NCI-H2029 (cell line): Measurements from ENCODE around the gene TTC7B.

Source experiments
- DNase-seq: peaks from one replicate; lab custom pipeline; 2025; lab: John Stamatoyannopoulos, UW

Gene TTC7B

GRCh38 chr14:90775441-90775840, 40.8 kb downstream of the TTC7B start:
- DNase-seq: no peak

DNA sequence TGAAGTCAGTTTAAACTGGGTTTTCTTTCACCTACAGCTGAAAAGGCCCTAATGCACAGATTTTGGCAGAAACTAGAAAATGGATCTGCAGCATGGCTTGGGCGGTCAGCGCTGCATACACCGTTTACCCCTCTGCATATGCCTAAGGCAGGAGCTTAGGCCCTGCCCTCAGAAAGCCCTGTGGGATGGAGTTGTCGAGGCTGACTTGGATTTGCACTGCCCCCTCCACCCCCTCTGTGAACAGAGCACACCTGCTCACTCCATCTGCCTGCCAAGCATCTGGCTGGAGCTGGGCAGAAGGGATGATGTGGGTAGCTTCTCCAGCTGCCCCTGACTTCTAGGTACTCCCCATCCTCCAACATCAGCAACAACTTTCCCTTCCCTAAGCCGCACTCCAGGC, 41.9 kb downstream of the TTC7B start:
- DNase-seq: no peak

DNA sequence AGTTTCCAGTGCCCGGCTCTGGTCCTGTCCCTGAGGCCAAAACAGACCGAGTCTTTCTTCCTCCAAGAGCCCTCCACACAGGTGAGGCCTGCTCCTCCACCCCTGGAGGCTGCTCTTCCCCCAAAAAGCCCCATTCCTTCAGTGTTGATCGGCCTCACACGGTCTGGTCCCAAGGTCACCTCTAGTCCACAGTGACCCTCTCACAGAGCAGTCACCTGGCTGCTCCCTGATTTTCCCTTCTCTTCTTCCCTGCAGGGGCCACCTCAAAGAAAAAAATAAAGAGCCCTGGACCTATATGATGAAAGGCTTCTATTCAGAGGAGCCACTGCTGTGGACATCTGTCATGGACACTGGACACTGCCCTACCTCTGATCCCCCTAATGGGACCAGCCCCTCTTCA, 42.5 kb downstream of the TTC7B start:
- DNase-seq: no peak

DNA sequence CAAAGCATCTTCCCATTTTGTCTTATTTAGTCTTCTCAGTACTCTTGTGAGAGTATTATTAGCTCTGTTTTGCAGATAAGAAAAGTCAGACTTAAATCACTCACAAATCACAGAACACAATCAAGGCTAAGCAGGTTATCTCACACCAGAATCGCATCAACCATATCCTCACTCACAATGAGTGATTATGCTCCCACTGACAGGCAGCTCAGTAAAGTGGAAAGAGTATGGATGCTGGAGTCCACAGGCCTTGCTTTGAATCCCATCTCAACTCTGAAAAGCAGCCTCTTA, 43.1 kb downstream of the TTC7B start:
- no peak for DNase-seq

DNA sequence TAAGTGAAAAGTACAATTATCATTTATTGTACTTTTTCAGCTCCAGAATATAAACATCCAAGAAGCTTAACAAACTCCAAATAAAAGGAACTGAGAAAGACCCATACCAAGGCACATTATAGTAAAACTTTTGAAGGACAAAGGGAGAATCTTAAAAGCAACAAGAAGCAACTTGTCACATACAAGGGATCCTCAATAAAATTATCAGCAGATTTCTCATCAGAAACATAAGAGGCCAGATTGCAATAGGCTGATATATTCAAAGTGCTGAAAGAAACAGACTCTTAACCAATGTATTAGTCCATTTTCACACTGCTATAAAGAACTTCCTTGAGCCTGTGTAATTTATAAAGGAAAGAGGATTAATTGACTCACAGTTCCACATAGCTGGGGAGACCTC, 48.3 kb downstream of the TTC7B start:
- DNase-seq: no peak

DNA sequence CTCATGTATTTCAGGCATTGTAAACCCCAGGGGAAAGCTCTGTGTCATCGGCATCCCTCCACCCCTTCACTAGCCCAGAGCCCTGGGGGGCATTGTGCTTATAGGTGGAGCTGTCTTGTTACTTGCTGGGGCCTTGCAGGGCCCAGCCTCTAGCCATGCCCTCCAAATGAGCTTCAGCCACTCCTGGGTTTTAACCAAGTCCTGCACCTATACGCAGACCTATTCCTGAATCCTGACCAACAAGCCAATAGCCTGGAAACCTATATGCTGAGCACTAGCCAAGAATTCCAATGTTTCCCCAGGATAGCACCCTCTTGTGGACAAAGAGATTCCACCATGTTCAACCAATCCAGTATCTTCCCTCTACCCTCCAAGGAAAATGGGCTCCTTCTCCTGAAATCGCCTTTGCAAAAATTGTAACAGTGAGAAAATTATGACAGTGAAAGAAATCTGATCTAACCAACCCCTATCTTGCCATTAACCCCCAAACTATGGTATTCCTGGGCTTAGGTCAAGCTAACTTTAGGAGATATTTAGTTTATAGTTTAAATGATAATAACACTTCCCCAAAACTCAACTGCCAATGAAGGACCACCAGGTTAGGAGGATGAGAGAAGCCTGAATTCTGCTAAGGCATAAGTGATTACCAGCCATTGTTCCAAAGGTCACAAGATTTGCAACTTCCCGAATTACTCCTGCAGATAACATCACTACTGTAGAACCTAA, 55.5 kb downstream of the TTC7B start:
- DNase-seq: no peak

- no peak for DNase-seq
Measured at GRCh38 chr14:90760078-90760444, 56.2 kb downstream of the TTC7B start.

DNA sequence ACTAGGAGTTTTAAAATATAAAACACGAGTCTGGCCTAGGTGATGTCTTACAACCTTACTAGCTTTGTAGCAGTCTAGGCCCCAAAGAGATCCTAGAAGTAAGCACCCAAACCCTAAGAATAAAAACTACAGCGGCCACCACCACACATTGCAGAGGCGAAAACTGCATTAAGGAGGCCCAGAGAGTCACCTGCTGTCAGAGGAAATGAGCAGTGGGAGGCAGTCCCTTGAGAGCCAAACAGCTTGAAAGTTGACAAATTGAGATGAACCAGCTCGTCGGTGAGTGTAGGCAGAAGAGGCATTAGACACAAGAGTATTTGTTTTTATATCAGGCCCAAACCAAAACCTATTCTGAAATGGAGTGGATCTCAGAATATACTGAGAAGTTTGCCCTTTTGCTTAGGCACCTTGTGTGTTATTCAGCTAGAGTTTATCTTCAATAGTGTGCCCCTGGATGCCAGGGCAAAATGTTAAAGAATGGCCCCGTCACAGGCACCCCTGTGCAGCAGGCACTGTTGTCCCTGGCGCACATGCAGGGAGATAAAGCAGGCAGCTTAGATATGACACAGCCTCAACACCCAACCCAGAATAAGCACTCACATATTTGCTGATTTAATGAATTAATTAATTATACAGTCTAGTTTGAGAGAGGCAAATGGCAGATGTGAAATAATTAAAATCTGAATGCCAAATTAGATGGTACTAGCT, 56.7 kb downstream of the TTC7B start:
- no peak for DNase-seq

GRCh38 chr14:90758959-90759358, 57.3 kb downstream of the TTC7B start:
- no peak for DNase-seq

DNA sequence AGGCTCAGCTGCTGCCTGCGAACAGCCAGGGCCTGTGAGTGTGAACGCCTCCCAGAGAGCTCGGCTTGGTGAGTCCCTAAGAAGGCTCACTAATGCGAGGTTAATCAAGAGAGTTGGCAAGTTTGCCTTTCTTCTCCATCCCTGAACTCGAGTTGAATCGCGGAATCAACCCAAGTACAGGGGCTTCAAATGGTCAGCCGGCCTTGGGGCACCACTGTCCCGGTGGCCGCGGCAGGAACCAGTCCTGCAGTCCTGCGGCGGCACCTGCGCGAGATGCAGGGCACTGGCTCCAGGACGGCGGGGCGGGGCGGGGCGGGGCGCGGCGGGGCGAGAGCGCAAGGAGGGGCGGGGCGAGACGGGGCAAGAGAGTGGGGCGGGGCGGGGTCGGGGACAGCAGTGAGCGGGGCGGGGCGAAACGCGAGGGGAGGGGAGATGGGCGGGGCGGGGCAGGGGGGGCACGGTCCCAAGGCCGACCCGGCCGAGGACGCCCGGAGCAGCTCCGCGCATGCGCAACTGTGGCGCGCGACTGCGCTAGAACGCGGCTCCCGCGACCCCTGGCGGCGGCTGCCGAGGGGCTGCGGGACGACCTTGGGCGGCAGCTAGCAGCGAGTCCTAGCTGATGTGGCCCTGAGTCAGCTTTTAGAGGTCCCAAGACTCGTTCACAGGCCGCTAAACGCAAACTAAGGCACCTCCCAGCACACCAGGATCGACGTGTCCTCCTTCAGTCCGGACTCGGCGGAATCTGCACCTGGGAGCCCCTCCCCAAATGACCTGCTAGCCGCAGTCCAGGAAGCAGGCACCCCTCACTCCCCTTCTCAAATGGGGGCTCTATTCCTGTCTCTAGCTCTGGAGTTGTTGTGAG, 58.0 kb downstream of the TTC7B start:
- DNase-seq: peak; percentile 65

GRCh38 chr14:90757452-90757851, 58.8 kb downstream of the TTC7B start:
- DNase-seq: no peak

- DNase-seq: no peak
Measured at GRCh38 chr14:90756755-90757345, 59.4 kb downstream of the TTC7B start.

- DNase-seq: no peak
Measured at GRCh38 chr14:90755661-90756304, 60.4 kb downstream of the TTC7B start.

DNA sequence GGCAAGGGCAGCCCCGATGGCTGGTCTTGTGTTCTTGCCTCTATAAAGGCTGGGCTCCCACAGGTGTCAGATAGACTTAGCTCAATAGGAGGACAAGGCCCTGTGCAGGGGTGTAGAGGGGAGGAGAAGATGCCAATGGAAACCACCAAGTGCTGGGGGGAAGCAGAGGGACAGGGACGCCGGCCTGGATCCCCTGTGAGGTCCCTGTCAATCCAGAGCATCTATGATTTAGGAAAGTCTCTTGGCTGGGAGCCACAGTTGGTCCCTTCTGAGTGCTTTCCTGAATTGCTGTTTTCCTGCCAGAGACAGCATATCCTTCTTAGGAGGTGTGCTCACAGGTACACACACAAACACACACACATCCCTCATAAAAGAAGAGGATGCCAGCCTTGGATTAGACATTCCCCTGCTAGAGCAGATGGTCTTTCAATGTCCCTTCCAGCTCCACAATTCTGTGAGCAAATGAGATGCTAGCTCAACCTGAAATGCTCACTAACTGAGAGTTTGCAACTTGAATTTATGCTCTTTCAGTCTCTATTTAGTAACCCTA, 62.7 kb downstream of the TTC7B start:
- DNase-seq: no peak

- no peak for DNase-seq
Measured at GRCh38 chr14:90750701-90751100, 65.5 kb downstream of the TTC7B start.

GRCh38 chr14:90750191-90750590, 66.0 kb downstream of the TTC7B start:
- no peak for DNase-seq

GRCh38 chr14:90747909-90748308, 68.3 kb downstream of the TTC7B start:
- no peak for DNase-seq

DNA sequence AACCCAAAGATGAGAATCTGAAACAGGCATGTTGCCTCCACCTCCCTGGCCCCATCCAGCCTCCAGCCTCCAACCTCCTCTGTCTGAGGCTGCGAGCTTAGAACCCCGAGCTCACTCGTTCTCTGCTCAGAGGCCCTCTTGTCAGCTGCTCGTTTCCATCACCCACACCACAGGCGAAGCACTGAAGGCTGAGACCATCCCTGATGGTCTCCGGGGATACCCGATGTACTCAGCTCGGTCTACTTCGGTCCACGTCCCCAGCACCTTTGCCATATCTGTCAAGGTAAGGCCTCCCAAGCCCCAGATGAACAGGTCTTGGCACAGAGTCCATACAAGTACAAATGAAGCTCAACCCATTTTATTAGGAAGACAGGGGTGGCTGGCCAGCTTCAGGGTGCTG, 72.4 kb downstream of the TTC7B start:
- DNase-seq: no peak

- DNase-seq: no peak
Measured at GRCh38 chr14:90743425-90743824, 72.8 kb downstream of the TTC7B start.

- DNase-seq: no peak
Measured at GRCh38 chr14:90742729-90743128, 73.5 kb downstream of the TTC7B start.

GRCh38 chr14:90742252-90742651, 74.0 kb downstream of the TTC7B start:
- no peak for DNase-seq

GRCh38 chr14:90741682-90741946, 74.6 kb downstream of the TTC7B start:
- DNase-seq: no peak
